IMR-90 (cell line): ENCODE results near the gene TGFBR2. TPM values are rescaled to one million over a fixed set of nuclear protein-coding genes. Genes with fewer than 3 reads are reported as not detected.
"Not testable (repeated sequence)": the region's sequence is repeated elsewhere in the genome, so short reads cannot be mapped to it uniquely, and the experiment has no call there.

Source experiments
- ATAC-seq: fragments of 200-7000 bp; cut with Tn5 transposase; 2 replicates; pipeline ENCODE4 v1.9.1; 2020; ENCODE audit warnings: low read depth, mild to moderate bottlenecking, moderate library complexity
- BruUV-seq: library from RNA; stranded (reverse); fragments of 400-500 nt; replicated peaks from 2 replicates; lab custom pipeline; 2021; lab: Mats Ljungman, UMichigan
- CTCF ChIA-PET: fragments of 300-600 bp; formaldehyde crosslinking; extraction: SDS; loops from one replicate; lab custom pipeline; 2021; ENCODE audit warnings: antibody characterized with exemption; lab: Yijun Ruan, JAX
- POLR2A ChIA-PET: fragments of 300-600 bp; sonication (Branson Sonifier 250); formaldehyde crosslinking; loops from one replicate; lab custom pipeline; 2022; ENCODE audit warnings: antibody characterized with exemption; ENCODE audit not compliant: unreplicated experiment; lab: Charles Lee
- DNase-seq: peaks from one replicate; pipeline ENCODE4 v3.0.0; 2013
- H2AFZ ChIP-seq: replicated peaks from 2 replicates; pipeline ENCODE3; 2013; ENCODE audit warnings: low read length, mild to moderate bottlenecking; ENCODE audit not compliant: poor library complexity
- H2AK5ac ChIP-seq: 2 replicates; pipeline ENCODE4 v1.6.1; 2013; ENCODE audit warnings: low read depth, low read length, inconsistent platforms
- H2AK9ac ChIP-seq: replicated peaks from 2 replicates; pipeline ENCODE3; 2013; ENCODE audit warnings: mild to moderate bottlenecking, low read depth, low read length, moderate library complexity; ENCODE audit not compliant: poor library complexity
- H2BK120ac ChIP-seq: 2 replicates; pipeline ENCODE4 v1.6.1; 2013; ENCODE audit warnings: low read depth, low read length, inconsistent platforms
- H2BK15ac ChIP-seq: 3 replicates; pipeline ENCODE4 v1.6.1; 2013; ENCODE audit warnings: low read depth, low read length, inconsistent platforms
- H2BK20ac ChIP-seq: 2 replicates; pipeline ENCODE4 v1.6.1; 2013; ENCODE audit warnings: low read depth, mild to moderate bottlenecking, inconsistent platforms, low read length, moderate library complexity
- H2BK5ac ChIP-seq: 2 replicates; pipeline ENCODE4 v1.6.1; 2013; ENCODE audit warnings: mild to moderate bottlenecking, low read depth, low read length, inconsistent platforms; ENCODE audit not compliant: poor library complexity, severe bottlenecking
- H3K14ac ChIP-seq: replicated peaks from 2 replicates; pipeline ENCODE4 v1.6.1; 2013; ENCODE audit warnings: low read depth, low read length, inconsistent platforms
- H3K18ac ChIP-seq: 2 replicates; pipeline ENCODE4 v1.6.1; 2013; ENCODE audit warnings: low read depth, low read length, control low read depth
- H3K23ac ChIP-seq: 2 replicates; pipeline ENCODE4 v1.6.1; 2013; ENCODE audit warnings: low read depth, low read length, inconsistent platforms
- H3K27ac ChIP-seq: 2 replicates; pipeline ENCODE4 v1.5.1; 2013; ENCODE audit warnings: mild to moderate bottlenecking, control low read depth, low read length; ENCODE audit not compliant: insufficient read depth
- H3K27me3 ChIP-seq: 2 replicates; pipeline ENCODE4 v1.6.1; 2013; ENCODE audit warnings: low read length; ENCODE audit not compliant: control insufficient read depth, insufficient read depth
- H3K36me3 ChIP-seq: 2 replicates; pipeline ENCODE4 v1.6.1; 2013; ENCODE audit warnings: low read length, mixed read lengths; ENCODE audit not compliant: control insufficient read depth, insufficient read depth
- H3K4ac ChIP-seq: 2 replicates; pipeline ENCODE4 v1.6.1; 2013; ENCODE audit warnings: low read depth, low read length, inconsistent platforms
- H3K4me1 ChIP-seq: 2 replicates; pipeline ENCODE4 v1.6.1; 2013; ENCODE audit warnings: low read length, mixed read lengths; ENCODE audit not compliant: control insufficient read depth, insufficient read depth
- H3K4me2 ChIP-seq: 2 replicates; pipeline ENCODE4 v1.6.1; 2013; ENCODE audit warnings: low read depth, mild to moderate bottlenecking, control low read depth, low read length, moderate library complexity
- H3K4me3 ChIP-seq: 2 replicates; pipeline ENCODE4 v1.5.1; 2013; ENCODE audit warnings: low read depth, mild to moderate bottlenecking, control low read depth, low read length, moderate library complexity; ENCODE audit not compliant: insufficient read depth
- H3K56ac ChIP-seq: 2 replicates; pipeline ENCODE4 v1.6.1; 2013; ENCODE audit warnings: low read length, inconsistent platforms; ENCODE audit not compliant: insufficient read depth; ENCODE audit errors: extremely low read depth
- H3K79me1 ChIP-seq, 2 experiments: 2 replicates each; pipeline ENCODE4 v1.6.1; 2013; ENCODE audit warnings: low read length in 2 of 2, inconsistent platforms in 1 of 2, low read depth in 1 of 2
- H3K9ac ChIP-seq: 2 replicates; pipeline ENCODE4 v1.6.1; 2013; ENCODE audit warnings: low read depth, low read length, control low read depth
- H3K9me1 ChIP-seq: 2 replicates; pipeline ENCODE4 v1.6.1; 2013; ENCODE audit warnings: low read length, inconsistent platforms; ENCODE audit not compliant: insufficient read depth
- H3K9me3 ChIP-seq: 2 replicates; pipeline ENCODE4 v1.6.1; 2013; ENCODE audit warnings: low read length; ENCODE audit not compliant: control insufficient read depth, insufficient read depth
- H4K20me1 ChIP-seq: 2 replicates; pipeline ENCODE4 v1.6.1; 2013; ENCODE audit warnings: low read length, inconsistent platforms; ENCODE audit not compliant: insufficient read depth
- H4K5ac ChIP-seq: 2 replicates; pipeline ENCODE4 v1.6.1; 2013; ENCODE audit warnings: mild to moderate bottlenecking, low read depth, low read length, control low read depth
- H4K8ac ChIP-seq, 2 experiments: 2 replicates each; pipeline ENCODE4 v1.6.1; 2013; ENCODE audit warnings: low read depth in 2 of 2, low read length in 2 of 2, control low read depth in 1 of 2, inconsistent platforms in 1 of 2
- H4K91ac ChIP-seq: 2 replicates; pipeline ENCODE4 v1.6.1; 2013; ENCODE audit warnings: low read depth, low read length, inconsistent platforms; ENCODE audit not compliant: insufficient read depth
- WGBS, 2 experiments: methylation state at CpG; one replicate each; pipeline versions ENCODE4 v1.1.5 to v1.1.7; 2013; ENCODE audit warnings: missing lambda C conversion rate in 2 of 2; ENCODE audit not compliant: insufficient read length in 1 of 2; ENCODE audit errors: extremely low coverage in 2 of 2; 5-methylcytosine and 5-hydroxymethylcytosine counted together
- dilution Hi-C: fragments of 300-500 bp; cut with HindIII; formaldehyde crosslinking; loops from one replicate; pipeline ENCODE4 v1.14.3; 2018; ENCODE audit warnings: low sequenced_read_pairs; ENCODE audit not compliant: unreplicated experiment
- in situ Hi-C: fragments of 300-500 bp; cut with MboI; formaldehyde crosslinking; loops from 3 replicates; pipeline ENCODE4 v1.14.3; 2019; ENCODE audit warnings: low sequenced_read_pairs, inconsistent platforms, mixed read lengths
- intact Hi-C: fragments of 100-400 bp; cut with micrococcal nuclease; formaldehyde crosslinking; loops from 2 replicates; pipeline ENCODE4 v1.10.0; 2022
- polyA plus RNA-seq, 3 experiments: library from polyadenylated mRNA; depleted of rRNA; stranded (reverse); fragments of >200 nt; gene quantifications; 2 replicates each; pipeline ENCODE4 v1.2.3, GENCODE V29; 2012; ENCODE audit warnings: low replicate concordance in 1 of 3
- total RNA-seq: library from RNA; depleted of rRNA; stranded (reverse); fragments of >200 nt; gene quantifications from 2 replicates; pipeline ENCODE4 v1.2.3, GENCODE V29; 2012

TGFBR2 gene
- total and polyA plus RNA-seq, 2 of the 4 experiments (the other 2 are of a cell fraction), result 63.7 to 87.5 TPM

GRCh38 chr3:30624480-30624879 is 18.1 kb downstream of the TGFBR2 start:
- H4K8ac ChIP-seq, H2BK5ac ChIP-seq, H3K27me3 ChIP-seq, H3K14ac ChIP-seq, intact Hi-C loops, H4K91ac ChIP-seq, DNase-seq, H3K4me2 ChIP-seq, H3K9ac ChIP-seq, H3K4me3 ChIP-seq, ATAC-seq, dilution Hi-C loops, H3K27ac ChIP-seq, H3K4ac ChIP-seq, H3K23ac ChIP-seq, H2BK15ac ChIP-seq, BruUV-seq, H2AK9ac ChIP-seq, H3K18ac ChIP-seq, H3K36me3 ChIP-seq, H3K9me3 ChIP-seq, in situ Hi-C loops, H2AFZ ChIP-seq, H4K5ac ChIP-seq, H2AK5ac ChIP-seq, H2BK120ac ChIP-seq, H3K56ac ChIP-seq, POLR2A ChIA-PET: not testable (repeated sequence)
- peak overlapping the region; percentile 11; the same call in 1 of the 2 replicates for H2BK20ac ChIP-seq
- peaks cover 14% of the 10 kb centered on the region for H3K9me1 ChIP-seq
- WGBS, 2 experiments, result no CpG with 5 or more reads among the region's 6 CpGs
- peaks cover 38 to 78% of the 10 kb centered on the region in 2 experiments for H3K79me1 ChIP-seq
- H3K4me1 ChIP-seq, result peaks cover 13% of the 10 kb centered on the region
- CTCF ChIA-PET, result interaction anchor here (0.6 to 1.0 kb wide), 3 partner anchors 15 to 882 kb away, joined by 3 to 9 read pairs (median 4); no protein-coding TSS in a partner anchor
- H4K20me1 ChIP-seq, result peaks cover 19% of the 10 kb centered on the region; the same call in 1 of the 2 replicates
